ENCODE measurements around the gene SCFD2.
"Not testable (repeated sequence)": the region's sequence is repeated elsewhere in the genome, so short reads cannot be mapped to it uniquely, and the experiment has no call there.

SCFD2 gene

DNA sequence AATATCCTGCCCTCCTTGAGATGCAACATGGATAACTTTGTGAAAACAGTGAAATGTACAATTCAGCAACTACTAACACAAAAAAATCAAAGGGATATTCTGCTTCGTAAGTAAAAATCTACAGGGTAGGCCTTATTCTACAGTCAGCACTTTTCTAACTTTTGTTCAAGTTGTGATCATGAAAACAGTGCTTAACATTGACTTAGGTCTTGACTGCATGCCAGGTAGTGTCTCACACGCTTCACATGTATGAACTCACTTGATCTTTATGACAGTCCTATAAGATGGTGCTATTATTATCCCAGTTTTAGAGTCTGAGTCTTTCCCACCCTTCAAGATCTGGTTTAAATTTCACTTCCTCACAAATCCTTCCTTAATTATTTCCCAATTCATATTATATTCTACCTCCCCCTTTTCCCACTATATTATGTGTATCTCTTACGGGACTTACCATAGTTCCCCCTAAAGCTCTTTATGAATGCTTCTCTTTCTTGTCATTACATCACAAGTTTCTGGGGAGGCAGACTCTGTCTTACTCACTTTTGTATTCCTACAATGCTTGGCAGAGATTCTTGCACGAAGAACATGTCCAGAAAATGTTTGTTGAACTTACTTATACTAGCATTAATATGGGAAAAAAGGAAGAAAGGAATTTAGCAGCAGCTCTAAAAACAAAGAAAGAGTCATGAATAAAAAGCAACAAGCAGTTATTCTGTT, 179.8 kb downstream of the SCFD2 start:
- no peak for DNase-seq

- DNase-seq, result no peak
Measured at GRCh38 chr4:53183754-53184153, 182.1 kb downstream of the SCFD2 start.

GRCh38 chr4:53177751-53178150, 188.1 kb downstream of the SCFD2 start:
- not testable (repeated sequence) for DNase-seq

DNA sequence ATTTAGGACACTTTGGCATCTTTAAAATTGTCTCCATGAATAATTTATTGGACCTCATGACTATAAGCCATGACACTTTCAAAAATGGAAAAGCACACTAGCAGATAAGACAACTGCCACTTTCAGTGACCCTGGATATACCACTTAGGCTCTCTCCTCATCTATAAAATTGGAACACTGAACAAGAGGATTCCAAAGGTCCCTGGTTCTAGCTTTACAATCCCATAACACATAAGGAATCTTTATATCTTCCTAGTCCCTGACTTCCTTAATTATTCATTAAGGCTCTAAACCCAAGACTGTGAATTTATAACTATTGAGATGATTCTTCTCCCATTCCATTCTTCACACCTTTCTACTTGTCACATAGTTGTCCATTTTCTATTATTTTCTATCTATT, 190.2 kb downstream of the SCFD2 start:
- DNase-seq, result no peak

- no peak for DNase-seq
Measured at GRCh38 chr4:53174823-53175222, 191.0 kb downstream of the SCFD2 start.

- DNase-seq, result no peak
Measured at GRCh38 chr4:53173576-53173975, 192.3 kb downstream of the SCFD2 start.

DNA sequence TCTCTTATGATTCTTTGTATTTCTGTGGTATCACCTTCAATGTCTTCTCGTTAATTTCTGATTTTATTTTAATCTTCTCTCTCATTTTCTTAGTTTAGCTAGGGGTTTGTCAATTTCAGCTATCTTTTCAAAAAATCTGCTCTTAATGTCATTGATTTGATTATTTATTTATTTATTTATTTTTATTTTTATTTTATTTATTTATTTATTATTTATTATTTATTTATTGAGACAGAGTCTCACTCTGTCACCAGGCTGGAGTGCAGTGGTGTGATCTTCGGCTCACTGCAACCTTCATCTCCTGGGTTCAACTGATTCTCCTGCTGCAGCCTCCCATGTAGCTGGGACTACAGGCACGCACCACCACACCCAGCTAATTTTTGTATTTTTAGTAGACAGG, 194.1 kb downstream of the SCFD2 start:
- no peak for DNase-seq

GRCh38 chr4:53169695-53170617, 195.9 kb downstream of the SCFD2 start:
- no peak for DNase-seq

- DNase-seq, result no peak
Measured at GRCh38 chr4:53168228-53168627, 197.6 kb downstream of the SCFD2 start.

GRCh38 chr4:53162969-53163368, 202.9 kb downstream of the SCFD2 start:
- DNase-seq, result no peak

- no peak for DNase-seq
Measured at GRCh38 chr4:53161787-53162433, 204.0 kb downstream of the SCFD2 start.

DNA sequence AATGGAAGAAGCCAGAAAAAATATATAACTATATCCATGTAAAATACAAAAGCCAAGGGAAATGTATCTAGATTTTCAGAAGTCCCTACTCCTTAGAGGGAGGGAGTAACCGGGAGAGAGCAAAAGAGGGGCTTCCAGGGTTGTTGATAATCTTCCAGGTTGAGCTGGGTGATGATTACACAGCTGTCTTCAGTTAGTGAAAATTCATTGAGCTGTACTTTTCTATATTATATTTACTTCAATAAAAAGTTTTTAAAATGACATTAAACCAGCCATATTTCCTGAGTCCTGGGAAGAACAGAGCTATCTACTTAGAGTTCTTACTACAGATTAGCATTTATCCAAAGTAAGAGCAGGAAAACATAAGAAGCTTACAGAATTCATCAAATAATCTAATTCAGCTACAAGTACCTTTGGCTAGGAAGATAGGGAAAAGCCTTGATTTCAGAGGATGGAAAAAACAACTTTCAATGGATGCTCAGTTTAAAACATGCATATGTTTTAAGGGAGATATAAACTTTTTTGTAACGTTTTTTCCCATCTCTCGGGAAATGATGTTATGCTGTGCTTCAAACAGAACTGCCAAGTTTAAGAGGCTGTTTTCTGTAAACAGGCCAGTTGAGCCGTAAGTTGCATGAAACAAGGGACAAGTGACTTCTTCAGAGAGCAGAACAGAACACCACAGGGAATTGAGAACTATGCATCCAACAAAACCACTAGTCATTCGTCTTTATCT, 204.6 kb downstream of the SCFD2 start:
- DNase-seq, result no peak

DNA sequence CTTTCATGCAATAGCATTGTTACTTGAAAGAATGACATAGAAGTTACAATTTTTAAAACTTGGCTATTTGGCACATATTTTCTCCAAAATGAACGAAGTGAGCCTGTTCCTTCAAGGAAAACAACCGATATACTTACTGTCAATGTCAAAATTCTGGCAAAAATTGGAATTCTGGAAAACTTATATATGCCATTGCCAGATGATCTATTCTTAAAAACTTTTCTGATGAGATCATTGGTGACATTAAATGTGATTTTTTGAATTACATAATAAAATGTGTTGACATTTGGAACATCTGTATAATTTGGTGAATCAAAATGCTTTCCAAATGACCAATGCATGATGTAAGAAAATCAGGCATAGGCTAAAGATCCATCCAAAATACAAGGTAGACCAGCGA, 209.0 kb downstream of the SCFD2 start:
- DNase-seq, result no peak

GRCh38 chr4:53152467-53152866, 213.4 kb downstream of the SCFD2 start:
- no peak for DNase-seq

DNA sequence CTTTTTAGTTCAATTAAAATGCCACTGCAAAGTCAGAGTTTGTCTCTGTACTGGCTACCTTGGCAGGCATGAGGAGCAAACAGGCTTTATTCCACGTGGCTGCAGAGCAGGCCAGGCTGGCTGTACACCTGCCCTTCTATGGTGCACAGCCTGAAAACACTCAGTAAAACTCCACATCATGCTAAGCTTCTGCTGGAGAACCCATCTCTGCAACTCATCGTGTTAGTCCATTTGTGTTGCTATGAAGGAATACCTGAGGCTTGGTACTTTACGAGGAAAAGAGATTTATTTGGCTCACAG, 214.4 kb downstream of the SCFD2 start:
- DNase-seq, result no peak

- DNase-seq, result no peak
Measured at GRCh38 chr4:53150631-53151488, 215.0 kb downstream of the SCFD2 start.

DNA sequence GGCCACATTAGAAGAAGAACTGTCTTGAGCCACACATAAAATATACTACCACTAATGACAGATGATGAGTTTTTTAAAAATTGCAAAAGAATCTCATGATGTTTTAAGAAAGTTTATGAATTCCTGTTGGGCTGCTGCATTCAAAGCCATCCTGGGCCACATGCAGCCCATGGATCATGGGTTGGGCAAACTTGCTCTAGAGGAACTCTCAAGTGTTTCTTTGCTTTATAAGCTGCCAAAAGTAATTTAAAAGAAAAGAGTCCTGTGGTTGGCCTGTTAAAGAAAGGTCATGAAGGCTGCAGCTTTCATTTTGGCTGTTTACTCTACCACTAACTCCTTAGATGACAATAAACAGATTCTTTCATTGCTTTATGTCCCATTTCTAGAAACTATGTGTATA, 218.2 kb downstream of the SCFD2 start:
- no peak for DNase-seq

DNA sequence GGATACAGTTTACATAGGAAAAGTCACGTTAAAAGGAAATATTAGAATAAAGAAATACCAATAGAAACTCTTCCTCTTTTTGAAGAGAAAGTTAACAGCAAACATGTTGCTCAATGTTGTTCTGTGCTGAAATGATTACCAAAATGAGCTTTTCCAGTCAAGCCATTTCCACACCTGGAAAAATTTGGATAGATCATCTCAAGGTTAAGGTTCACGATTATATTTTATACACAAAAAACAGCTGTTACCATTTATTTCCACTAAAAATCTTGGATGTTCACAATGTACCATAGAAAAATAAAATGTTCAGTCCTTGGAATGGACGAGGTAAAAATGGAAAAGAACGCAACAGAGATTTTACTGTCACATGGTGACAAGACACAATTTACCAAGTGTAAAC, 218.7 kb downstream of the SCFD2 start:
- no peak for DNase-seq

GRCh38 chr4:53141308-53141707, 224.6 kb downstream of the SCFD2 start:
- DNase-seq, result no peak

DNA sequence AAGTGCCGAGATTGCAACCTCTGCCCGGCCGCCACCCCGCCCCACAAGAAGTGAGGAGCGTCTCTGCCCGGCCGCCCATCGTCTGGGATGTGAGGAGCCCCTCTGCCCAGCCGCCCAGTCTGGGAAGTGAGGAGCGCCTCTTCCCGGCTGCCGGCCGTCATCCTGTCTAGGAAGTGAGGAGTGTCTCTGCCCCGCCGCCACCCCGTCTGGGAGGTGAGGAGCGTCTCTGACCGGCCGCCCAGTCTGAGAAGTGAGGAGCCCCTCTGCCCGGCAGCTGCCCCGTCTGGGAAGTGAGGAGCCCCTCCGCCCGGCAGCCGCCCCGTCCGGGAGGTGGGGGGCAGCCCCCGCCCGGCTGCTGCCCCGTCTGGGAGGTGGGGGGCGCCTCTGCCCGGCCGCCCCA, 226.6 kb downstream of the SCFD2 start:
- DNase-seq, result not testable (repeated sequence)

DNA sequence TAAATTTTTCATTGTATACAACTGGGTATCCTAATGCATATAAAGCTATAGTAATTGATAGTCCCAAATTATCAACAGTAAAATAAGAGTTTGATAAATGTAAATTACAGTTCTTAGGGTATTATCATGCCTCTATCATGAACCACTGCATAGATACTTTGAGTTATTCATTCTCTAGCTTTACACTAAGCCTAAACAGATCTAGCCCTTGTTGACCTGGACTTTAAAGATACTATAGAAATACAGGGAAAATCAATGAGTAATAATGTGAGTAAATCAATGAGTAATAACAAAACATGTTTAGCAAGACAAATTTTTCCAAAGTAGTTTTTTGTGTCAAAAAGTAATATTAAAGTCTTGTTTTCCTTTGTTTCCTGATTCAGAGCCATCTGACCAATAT, 228.4 kb downstream of the SCFD2 start:
- DNase-seq, result no peak

DNA sequence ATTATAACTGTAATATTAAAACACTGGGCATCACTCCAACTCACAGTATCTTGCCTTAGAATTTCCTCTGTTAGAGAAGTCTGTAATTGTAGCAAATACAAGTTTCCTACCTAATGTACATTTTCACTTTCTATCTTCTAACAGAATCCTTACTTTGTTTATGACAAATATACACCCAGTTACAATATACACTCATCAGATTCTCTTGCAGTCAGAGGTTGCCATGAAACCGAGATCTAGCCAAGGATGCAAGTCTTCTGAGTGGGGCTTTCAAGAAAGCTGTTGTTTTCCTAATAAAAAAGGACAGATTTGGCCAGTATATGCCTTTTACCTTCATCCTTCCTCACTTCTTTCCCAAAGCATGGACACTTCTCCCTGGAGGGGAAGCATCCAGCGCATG, 228.9 kb downstream of the SCFD2 start:
- DNase-seq, result no peak

Measured in activated CD8-positive, alpha-beta memory T cell treated with anti-CD3 and anti-CD28 coated beads for 24 hours (primary cell).